Middle frontal gyrus (tissue), 1 donor: ENCODE results near the gene DLX1.
"Not testable (repeated sequence)": the region's sequence is repeated elsewhere in the genome, so short reads cannot be mapped to it uniquely, and the experiment has no call there.

Experiments used
- DNase-seq: peaks from one replicate; pipeline ENCODE4 v3.0.0-alpha.2; 2015; ENCODE audit warnings: low spot score; ENCODE audit errors: extremely low spot score

DLX1 gene

GRCh38 chr2:172109256-172109987 lies 24.1 kb downstream of the DLX1 start:
- no peak for DNase-seq

GRCh38 chr2:172109988-172110811 lies 24.9 kb downstream of the DLX1 start:
- no peak for DNase-seq

- DNase-seq, result no peak
Measured at GRCh38 chr2:172113617-172114016, 28.3 kb downstream of the DLX1 start.

DNA sequence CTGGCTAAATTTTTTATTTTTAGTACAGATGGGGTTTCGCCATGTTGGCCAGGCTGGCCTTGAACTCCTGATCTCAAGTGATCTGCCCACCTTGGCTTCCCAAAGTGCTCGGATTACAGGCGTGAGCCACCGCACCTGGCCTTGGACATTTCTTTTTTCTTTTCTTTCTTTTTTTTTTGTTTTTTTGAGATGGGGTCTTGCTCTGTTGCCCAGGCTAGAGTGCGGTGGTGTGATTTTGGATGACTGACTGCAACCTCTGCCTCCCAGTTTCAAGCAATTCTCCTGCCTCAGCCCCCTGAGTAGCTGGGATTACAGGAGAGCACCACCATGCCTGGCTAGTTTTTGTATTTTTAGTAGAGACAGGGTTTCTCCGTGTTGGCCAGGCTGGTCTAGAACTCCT lies 28.9 kb downstream of the DLX1 start:
- not testable (repeated sequence) for DNase-seq

DNA sequence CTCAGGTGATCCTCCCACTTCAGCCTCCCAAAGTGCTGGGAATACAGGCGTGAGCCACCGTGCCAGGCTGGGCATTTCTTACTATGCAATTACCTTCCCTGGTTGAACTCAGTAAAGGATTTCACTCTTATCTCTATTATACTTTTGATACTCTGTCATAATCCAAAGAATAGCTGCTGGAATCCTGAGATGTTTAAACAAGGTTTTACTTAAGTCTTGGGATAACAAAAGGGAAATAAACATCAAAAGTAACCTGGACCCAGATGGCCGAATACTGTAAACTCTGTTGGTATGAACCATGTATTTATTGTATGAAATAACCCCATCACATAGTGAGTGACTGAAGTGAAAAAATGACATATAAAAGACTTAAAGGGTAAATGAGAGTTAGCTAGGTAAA lies 29.3 kb downstream of the DLX1 start:
- no peak for DNase-seq

DNA sequence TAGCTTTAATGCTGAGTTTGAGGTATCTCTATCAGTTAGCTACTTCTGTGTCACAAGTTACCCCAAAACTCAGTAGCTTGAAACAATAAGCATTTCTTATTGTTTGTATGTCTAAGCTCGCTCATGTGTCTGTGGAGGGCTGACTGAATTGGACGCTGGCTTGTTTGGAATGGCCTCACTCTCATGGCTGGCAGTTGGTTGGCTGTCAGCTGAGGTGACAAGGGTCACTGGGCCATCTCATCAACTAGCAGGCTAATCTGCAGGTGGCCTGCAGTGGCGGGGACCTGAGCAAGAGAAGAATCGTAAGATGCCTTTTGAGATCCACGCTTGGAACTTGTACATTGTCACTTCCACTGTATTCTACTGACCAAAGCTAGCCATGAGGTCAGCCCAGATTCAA lies 30.8 kb downstream of the DLX1 start:
- DNase-seq, result no peak

DNA sequence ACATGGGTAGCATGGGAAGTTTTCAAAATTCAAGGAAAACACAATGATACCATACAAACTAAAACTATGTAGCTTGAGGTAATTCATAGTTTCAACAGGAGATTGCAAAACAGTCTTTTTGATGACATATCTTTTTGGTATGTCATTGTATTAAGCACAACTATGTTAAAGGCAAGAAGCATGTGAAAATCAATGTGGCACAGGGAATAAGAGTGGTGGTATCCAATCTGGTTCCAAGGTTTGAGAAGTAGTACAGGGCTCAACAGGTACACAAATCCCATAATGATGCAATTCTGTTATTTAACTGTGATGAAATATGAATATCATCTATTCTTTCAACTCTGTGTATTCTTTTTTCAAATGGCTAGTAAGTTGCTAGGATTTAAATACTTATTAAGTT lies 33.8 kb downstream of the DLX1 start:
- no peak for DNase-seq

DNA sequence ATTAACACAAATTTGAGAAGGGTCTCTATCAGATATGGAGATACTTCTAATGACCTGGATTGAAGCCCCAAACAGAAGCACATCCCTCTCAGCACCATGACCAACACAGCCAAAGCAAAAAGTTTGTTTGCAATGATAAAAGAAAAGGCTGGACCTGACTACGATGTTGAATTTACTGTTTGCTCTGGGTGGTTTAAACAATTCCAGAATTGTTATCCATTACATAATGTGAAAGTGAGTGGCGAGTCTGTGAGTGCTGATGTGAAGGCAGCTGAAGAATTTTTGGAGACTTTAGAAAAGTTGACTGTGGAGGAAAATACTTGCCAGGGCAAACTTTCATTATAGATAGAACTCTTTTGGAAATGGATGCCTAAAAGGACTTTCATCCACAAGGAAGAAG lies 34.8 kb downstream of the DLX1 start:
- no peak for DNase-seq

GRCh38 chr2:172128484-172128883 lies 43.2 kb downstream of the DLX1 start:
- DNase-seq, result no peak

GRCh38 chr2:172129404-172129803 lies 44.1 kb downstream of the DLX1 start:
- DNase-seq, result no peak

GRCh38 chr2:172131713-172132555 lies 46.6 kb downstream of the DLX1 start:
- DNase-seq, result no peak

DNA sequence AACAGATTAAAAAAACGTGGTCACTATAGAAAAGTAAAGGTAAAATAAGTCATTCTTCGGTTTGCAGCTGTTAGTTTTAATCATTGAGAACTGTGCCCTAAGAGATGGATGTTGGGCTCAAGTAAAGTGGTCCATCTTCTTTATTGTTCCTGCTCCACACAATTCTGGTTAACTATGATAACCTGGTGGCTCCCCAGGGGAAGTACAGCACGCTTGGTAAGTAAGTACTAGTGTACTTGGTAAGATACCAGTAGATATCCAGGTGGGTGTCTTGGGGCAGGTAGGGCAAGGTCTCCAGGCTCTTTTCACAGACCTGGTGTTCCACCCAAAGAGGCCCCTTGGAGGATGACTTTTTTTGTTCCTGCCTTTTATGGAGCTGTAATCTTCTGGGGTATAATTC lies 49.0 kb downstream of the DLX1 start:
- no peak for DNase-seq

DNA sequence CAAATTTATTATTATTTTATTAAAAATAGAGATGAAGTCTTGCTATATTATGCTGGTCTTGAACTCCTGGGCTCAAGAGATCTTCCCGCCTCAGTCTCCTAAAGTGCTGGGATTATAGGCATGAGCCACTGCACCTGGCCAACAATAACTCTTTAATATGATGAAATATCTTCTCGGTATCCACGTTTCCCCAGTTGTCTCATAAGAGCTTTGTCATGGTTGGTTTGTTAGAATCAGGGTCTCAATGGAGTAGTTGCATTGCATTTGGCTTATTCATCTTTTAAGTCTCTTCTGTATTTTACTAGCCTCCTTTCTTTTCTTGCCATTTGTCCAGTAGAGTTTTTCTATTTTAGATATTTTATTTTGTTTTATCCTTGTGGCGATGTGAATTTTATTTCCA lies 50.1 kb downstream of the DLX1 start:
- no peak for DNase-seq

- DNase-seq, result no peak
Measured at GRCh38 chr2:172137109-172137508, 51.8 kb downstream of the DLX1 start.

DNA sequence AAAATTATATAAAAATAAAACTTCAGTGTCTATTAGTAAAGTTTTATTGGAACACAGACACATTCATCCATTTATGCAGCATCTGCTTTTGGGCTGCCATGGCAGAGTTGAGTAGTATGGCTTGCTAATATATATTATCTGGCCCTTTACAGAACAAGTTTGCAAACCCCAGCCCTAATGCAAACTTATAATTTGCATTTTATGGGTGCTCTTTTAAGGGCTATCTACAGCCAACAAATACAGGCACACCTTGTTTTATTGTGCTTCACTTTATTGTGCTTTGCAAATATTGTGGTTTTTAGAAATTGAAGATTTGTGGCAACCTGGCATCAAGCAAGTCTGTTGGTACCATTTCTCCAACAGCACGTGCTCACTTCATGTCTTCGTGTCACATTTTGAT lies 52.6 kb downstream of the DLX1 start:
- no peak for DNase-seq

GRCh38 chr2:172138727-172139126 lies 53.4 kb downstream of the DLX1 start:
- not testable (repeated sequence) for DNase-seq
